SK-N-SH (cell line): ENCODE results near the gene UBR1.

Experiments
- CHD2 ChIP-seq: fragments of 150-350 bp; IDR thresholded peaks from 2 replicates; pipeline ENCODE4 v1.6.1; 2018; ENCODE audit warnings: low read length; ENCODE audit not compliant: partially characterized antibody
- JUND ChIP-seq: IDR thresholded peaks from 2 replicates; pipeline ENCODE4 v1.4.0; 2012
- MXI1 ChIP-seq: IDR thresholded peaks from 2 replicates; pipeline ENCODE4 v1.6.1; 2012; ENCODE audit warnings: mild to moderate bottlenecking, low read depth, low read length, improper control_type of control experiment
- POLR2AphosphoS5 ChIP-seq: IDR thresholded peaks from 2 replicates; pipeline ENCODE4 v1.6.1; 2012; ENCODE audit warnings: low read depth, low read length
- RCOR1 ChIP-seq: fragments of 150-350 bp; IDR thresholded peaks from 2 replicates; pipeline ENCODE4 v1.6.1; 2017; ENCODE audit warnings: antibody characterized with exemption, low read length
- RXRA ChIP-seq: IDR thresholded peaks from 2 replicates; pipeline ENCODE4 v1.4.0; 2012; ENCODE audit warnings: low read depth, mild to moderate bottlenecking, borderline replicate concordance
- USF1 ChIP-seq: IDR thresholded peaks from 2 replicates; pipeline ENCODE4 v1.4.0; 2012; ENCODE audit warnings: low read depth, borderline replicate concordance
- TF ChIP-seq, protein P1 (sequence below): fragments of 200-600 bp; sonication (generic); IDR thresholded peaks from 2 replicates; pipeline ENCODE4 v1.6.1; 2017; ENCODE audit warnings: antibody characterized with exemption, mild to moderate bottlenecking, moderate library complexity

DNA sequence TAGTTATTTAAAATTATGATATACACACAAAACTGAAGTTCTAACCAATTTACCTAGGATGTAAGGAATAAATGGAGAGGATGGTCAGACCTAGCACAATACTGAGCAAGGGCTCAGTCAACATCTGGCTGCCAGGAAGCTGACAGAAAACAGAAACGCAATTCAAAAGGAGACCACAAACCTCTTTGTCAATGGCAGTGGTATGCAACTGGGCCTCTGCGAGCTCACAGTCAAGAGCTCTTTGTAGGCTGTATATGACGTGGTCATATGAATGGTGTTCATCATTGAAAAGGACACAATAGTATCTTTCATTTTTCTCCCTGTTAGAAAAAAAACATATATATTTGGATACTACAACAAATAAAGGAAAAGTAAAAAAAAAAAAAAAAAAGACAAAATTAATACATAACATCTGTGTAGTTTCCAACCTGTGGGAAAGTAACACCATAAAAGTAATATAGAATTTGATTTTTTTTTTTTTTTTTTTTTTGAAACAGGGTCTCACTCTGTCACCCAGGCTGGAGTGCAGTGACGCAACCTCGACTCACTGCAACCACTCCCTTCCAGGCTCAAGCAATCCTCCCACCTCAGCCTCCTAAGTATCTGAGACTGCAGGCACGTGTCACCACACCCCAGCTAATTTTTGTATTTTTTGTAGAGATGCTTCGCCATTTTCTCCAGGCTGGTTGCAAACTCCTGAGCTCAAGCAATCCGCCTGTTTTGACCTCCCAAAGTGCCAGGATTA, 37.9 kb downstream of the UBR1 start:
- TF ChIP-seq, protein P1, sequence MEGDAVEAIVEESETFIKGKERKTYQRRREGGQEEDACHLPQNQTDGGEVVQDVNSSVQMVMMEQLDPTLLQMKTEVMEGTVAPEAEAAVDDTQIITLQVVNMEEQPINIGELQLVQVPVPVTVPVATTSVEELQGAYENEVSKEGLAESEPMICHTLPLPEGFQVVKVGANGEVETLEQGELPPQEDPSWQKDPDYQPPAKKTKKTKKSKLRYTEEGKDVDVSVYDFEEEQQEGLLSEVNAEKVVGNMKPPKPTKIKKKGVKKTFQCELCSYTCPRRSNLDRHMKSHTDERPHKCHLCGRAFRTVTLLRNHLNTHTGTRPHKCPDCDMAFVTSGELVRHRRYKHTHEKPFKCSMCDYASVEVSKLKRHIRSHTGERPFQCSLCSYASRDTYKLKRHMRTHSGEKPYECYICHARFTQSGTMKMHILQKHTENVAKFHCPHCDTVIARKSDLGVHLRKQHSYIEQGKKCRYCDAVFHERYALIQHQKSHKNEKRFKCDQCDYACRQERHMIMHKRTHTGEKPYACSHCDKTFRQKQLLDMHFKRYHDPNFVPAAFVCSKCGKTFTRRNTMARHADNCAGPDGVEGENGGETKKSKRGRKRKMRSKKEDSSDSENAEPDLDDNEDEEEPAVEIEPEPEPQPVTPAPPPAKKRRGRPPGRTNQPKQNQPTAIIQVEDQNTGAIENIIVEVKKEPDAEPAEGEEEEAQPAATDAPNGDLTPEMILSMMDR, result no peak
- no peak for TF ChIP-seq JUND
- no peak for TF ChIP-seq USF1
- no peak for TF ChIP-seq CHD2
- no peak for TF ChIP-seq RXRA
- TF ChIP-seq POLR2AphosphoS5, result no peak
- no peak for TF ChIP-seq MXI1
- no peak for TF ChIP-seq RCOR1
